RWPE2 (cell line): Measurements from ENCODE around the gene PICK1.

Experiments used
- ATAC-seq: fragments of 200-7000 bp; cut with Tn5 transposase; 3 replicates; pipeline ENCODE4 v1.9.1; 2021; ENCODE audit warnings: low read depth
- DNase-seq: peaks from one replicate; pipeline ENCODE4 v3.0.0-alpha.2; 2020; ENCODE audit warnings: low spot score
- H3K27ac ChIP-seq: fragments of 450-650 bp; 2 replicates; pipeline ENCODE4 v1.5.1; 2017; ENCODE audit warnings: mild to moderate bottlenecking; ENCODE audit not compliant: poor library complexity, severe bottlenecking
- H3K27me3 ChIP-seq: fragments of 250-450 bp; sonication (Bioruptor Pico); 2 replicates; pipeline ENCODE4 v1.5.1; 2021; ENCODE audit warnings: mild to moderate bottlenecking, moderate library complexity; ENCODE audit not compliant: insufficient read depth, poor library complexity, severe bottlenecking
- H3K36me3 ChIP-seq: fragments of 250-450 bp; sonication (Bioruptor Pico); 2 replicates; pipeline ENCODE4 v1.5.1; 2020; ENCODE audit warnings: low read depth, mild to moderate bottlenecking, moderate library complexity
- H3K4me1 ChIP-seq: fragments of 250-450 bp; sonication (Bioruptor Pico); 2 replicates; pipeline ENCODE4 v1.5.1; 2021; ENCODE audit warnings: mild to moderate bottlenecking, moderate library complexity; ENCODE audit not compliant: insufficient read depth, poor library complexity, severe bottlenecking
- H3K4me3 ChIP-seq: fragments of 250-450 bp; sonication (Bioruptor Pico); 2 replicates; pipeline ENCODE4 v1.5.1; 2021; ENCODE audit warnings: mild to moderate bottlenecking, moderate library complexity; ENCODE audit not compliant: severe bottlenecking
- H3K9me3 ChIP-seq: fragments of 250-450 bp; sonication (Bioruptor Pico); 2 replicates; pipeline ENCODE4 v1.5.1; 2021; ENCODE audit warnings: mild to moderate bottlenecking, moderate library complexity; ENCODE audit not compliant: severe bottlenecking
- TF ChIP-seq, protein P1 (sequence below): fragments of 450-650 bp; IDR thresholded peaks from one replicate; pipeline ENCODE4 v1.5.1; 2017; ENCODE audit warnings: mild to moderate bottlenecking, moderate library complexity; ENCODE audit not compliant: poor library complexity, severe bottlenecking

Gene PICK1

DNA sequence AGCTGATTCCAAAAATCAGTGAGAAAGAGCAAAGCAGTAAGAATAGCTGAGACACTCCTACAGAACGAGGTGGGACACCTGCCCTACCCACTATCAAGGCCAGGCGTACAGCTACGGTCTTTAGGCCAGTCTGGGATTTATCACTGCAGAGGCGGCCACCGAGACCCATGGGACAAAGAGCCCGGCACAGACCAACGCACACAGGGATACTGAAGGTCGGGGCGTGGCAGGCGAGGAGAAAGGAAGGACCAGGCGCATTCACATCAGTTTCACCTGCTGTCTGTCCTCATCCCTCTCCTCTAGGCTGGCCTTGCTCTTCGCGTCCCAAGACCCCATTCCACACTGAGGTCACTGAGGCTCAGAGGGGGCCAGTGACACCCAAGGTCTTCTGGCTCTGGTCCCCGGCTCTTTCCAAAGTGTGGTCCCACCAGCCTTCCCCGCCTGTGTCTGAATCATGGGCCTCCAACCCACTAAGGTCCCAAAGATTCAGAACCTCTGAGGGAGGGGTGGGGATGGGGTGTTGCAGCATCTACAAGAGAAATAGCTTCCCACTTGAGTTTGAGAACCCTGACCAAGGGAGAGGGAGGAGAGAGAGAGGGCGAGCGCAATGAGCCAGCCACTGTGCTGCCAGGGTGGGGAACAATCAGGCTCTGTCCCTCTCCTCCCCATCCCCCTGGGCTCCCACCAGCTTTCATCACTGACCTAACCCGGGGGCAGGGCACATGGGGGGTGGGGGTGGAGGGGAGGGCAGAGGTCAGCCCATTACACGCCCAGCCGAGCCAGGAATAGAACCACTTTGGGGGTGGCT, 7.2 kb upstream of the PICK1 start:
- no peak for ATAC-seq

GRCh38 chr22:38050720-38051119, 6.5 kb upstream of the PICK1 start:
- Histone ChIP-seq H3K36me3 (no peaks in the 10 kb centered on the region), H3K27ac (no peak overlapping the region), H3K27me3 (no peaks in the 10 kb centered on the region), H3K9me3 (no peaks in the 10 kb centered on the region), H3K4me3 (no peak overlapping the region), H3K4me1 (no peaks in the 10 kb centered on the region)
- DNase-seq = no peak
- no peak for ATAC-seq
- TF ChIP-seq, protein P1, sequence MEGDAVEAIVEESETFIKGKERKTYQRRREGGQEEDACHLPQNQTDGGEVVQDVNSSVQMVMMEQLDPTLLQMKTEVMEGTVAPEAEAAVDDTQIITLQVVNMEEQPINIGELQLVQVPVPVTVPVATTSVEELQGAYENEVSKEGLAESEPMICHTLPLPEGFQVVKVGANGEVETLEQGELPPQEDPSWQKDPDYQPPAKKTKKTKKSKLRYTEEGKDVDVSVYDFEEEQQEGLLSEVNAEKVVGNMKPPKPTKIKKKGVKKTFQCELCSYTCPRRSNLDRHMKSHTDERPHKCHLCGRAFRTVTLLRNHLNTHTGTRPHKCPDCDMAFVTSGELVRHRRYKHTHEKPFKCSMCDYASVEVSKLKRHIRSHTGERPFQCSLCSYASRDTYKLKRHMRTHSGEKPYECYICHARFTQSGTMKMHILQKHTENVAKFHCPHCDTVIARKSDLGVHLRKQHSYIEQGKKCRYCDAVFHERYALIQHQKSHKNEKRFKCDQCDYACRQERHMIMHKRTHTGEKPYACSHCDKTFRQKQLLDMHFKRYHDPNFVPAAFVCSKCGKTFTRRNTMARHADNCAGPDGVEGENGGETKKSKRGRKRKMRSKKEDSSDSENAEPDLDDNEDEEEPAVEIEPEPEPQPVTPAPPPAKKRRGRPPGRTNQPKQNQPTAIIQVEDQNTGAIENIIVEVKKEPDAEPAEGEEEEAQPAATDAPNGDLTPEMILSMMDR = no peak

More for the DNA sequence above, 7.2 kb upstream of the PICK1 start:
- Histone ChIP-seq H3K27me3 (no peaks in the 10 kb centered on the region), H3K4me1 (no peaks in the 10 kb centered on the region), H3K36me3 (no peaks in the 10 kb centered on the region), H3K9me3 (no peaks in the 10 kb centered on the region), H3K27ac (no peak overlapping the region), H3K4me3 (no peak overlapping the region)
- DNase-seq = no peak
- TF ChIP-seq, protein P1 = no peak

GRCh38 chr22:38051261-38051660, 5.9 kb upstream of the PICK1 start:
- no peak for ATAC-seq
- DNase-seq = no peak

GRCh38 chr22:38051900-38052862, 5.0 kb upstream of the PICK1 start:
- H3K27me3 ChIP-seq = no peaks in the 10 kb centered on the region
- no peak overlapping the region for H3K27ac ChIP-seq
- no peak for DNase-seq
- TF ChIP-seq, protein P1 = peak; percentile 87
- H3K4me3 ChIP-seq = no peak overlapping the region
- no peaks in the 10 kb centered on the region for H3K9me3 ChIP-seq
- ATAC-seq = peak; percentile 74
- H3K36me3 ChIP-seq = no peaks in the 10 kb centered on the region
- H3K4me1 ChIP-seq = no peaks in the 10 kb centered on the region

More at GRCh38 chr22:38051261-38051660, 5.9 kb upstream of the PICK1 start:
- Histone ChIP-seq H3K27ac (no peak overlapping the region), H3K4me3 (no peak overlapping the region), H3K36me3 (no peaks in the 10 kb centered on the region), H3K4me1 (no peaks in the 10 kb centered on the region), H3K27me3 (no peaks in the 10 kb centered on the region), H3K9me3 (no peaks in the 10 kb centered on the region)
- TF ChIP-seq, protein P1 = no peak
